ENCODE measurements around the gene KIAA0825.

Gene KIAA0825

GRCh38 chr5:94433397-94434163 is 184.8 kb downstream of the KIAA0825 start:
- no peak for DNase-seq

- DNase-seq, result no peak
These were observed 185.9 kb downstream of the KIAA0825 start for GRCh38 chr5:94432499-94432898.

- no peak for DNase-seq
These were observed 186.7 kb downstream of the KIAA0825 start for GRCh38 chr5:94431696-94432095.

- no peak for DNase-seq
These were observed 188.8 kb downstream of the KIAA0825 start for GRCh38 chr5:94429566-94429965.

- DNase-seq, result no peak
These were observed 193.0 kb downstream of the KIAA0825 start for GRCh38 chr5:94425396-94425795.

GRCh38 chr5:94423411-94423810 is 195.0 kb downstream of the KIAA0825 start:
- DNase-seq, result no peak

GRCh38 chr5:94422812-94423211 is 195.6 kb downstream of the KIAA0825 start:
- DNase-seq, result no peak

GRCh38 chr5:94420885-94421284 is 197.5 kb downstream of the KIAA0825 start:
- no peak for DNase-seq

- DNase-seq, result no peak
These were observed 202.6 kb downstream of the KIAA0825 start for GRCh38 chr5:94415798-94416197.

- DNase-seq, result no peak
These were observed 209.0 kb downstream of the KIAA0825 start for GRCh38 chr5:94409440-94409839.

- no peak for DNase-seq
These were observed 211.4 kb downstream of the KIAA0825 start for GRCh38 chr5:94407023-94407422.

- no peak for DNase-seq
These were observed 214.9 kb downstream of the KIAA0825 start for GRCh38 chr5:94403483-94403882.

GRCh38 chr5:94402096-94402495 is 216.3 kb downstream of the KIAA0825 start:
- no peak for DNase-seq

GRCh38 chr5:94397508-94397907 is 220.9 kb downstream of the KIAA0825 start:
- no peak for DNase-seq

GRCh38 chr5:94396687-94397086 is 221.7 kb downstream of the KIAA0825 start:
- no peak for DNase-seq

- DNase-seq, result no peak
These were observed 222.9 kb downstream of the KIAA0825 start for GRCh38 chr5:94395468-94395867.

GRCh38 chr5:94391996-94392395 is 226.4 kb downstream of the KIAA0825 start:
- DNase-seq, result no peak

- DNase-seq, result no peak
These were observed 228.9 kb downstream of the KIAA0825 start for GRCh38 chr5:94389515-94389899.

- DNase-seq, result no peak
These were observed 229.5 kb downstream of the KIAA0825 start for GRCh38 chr5:94388773-94389514.

- DNase-seq, result no peak
These were observed 232.6 kb downstream of the KIAA0825 start for GRCh38 chr5:94385767-94386166.

GRCh38 chr5:94378062-94378461 is 240.3 kb downstream of the KIAA0825 start:
- no peak for DNase-seq

- no peak for DNase-seq
These were observed 241.6 kb downstream of the KIAA0825 start for GRCh38 chr5:94376672-94377345.

GRCh38 chr5:94375801-94376200 is 242.6 kb downstream of the KIAA0825 start:
- DNase-seq, result no peak

- DNase-seq, result no peak
These were observed 244.1 kb downstream of the KIAA0825 start for GRCh38 chr5:94374336-94374735.

Data from activated T-cell treated with anti-CD3 and anti-CD28 coated beads, Interleukin-2, amount 50 U/mL, for 48 hours (primary cell).